Dermis microvascular lymphatic vessel endothelial cell (primary cell): Measurements from ENCODE around the gene CIDEC. TPM values are rescaled to one million over a fixed set of nuclear protein-coding genes. Genes with fewer than 3 reads are reported as not detected.

Experiments used
- DNase-seq, 2 donors: peaks; one replicate each; pipeline versions ENCODE4 v3.0.0 to v3.0.0-alpha.2; 2010; ENCODE audit warnings: low read depth in 2 of 2
- total RNA-seq: library from RNA; depleted of rRNA; stranded (reverse); fragments of >200 nt; gene quantifications from 2 replicates; pipeline ENCODE4 v1.2.1, GENCODE V29; 2014

The CIDEC gene
- not detected in 2 replicates for total RNA-seq

GRCh38 chr3:9879830-9880549, at the start of gene CIDEC:
TSS of gene CIDEC (minus strand) at chr3:9880253. CDS start at chr3:9878486, 1,767 bp downstream.
- no peak for DNase-seq

- no peak for DNase-seq
These were observed 48.1 kb upstream of the CIDEC start for GRCh38 chr3:9928158-9928557.

- DNase-seq: no peak
These were observed 38.4 kb upstream of the CIDEC start for GRCh38 chr3:9918261-9919038.

- DNase-seq: no peak
These were observed 37.8 kb upstream of the CIDEC start for GRCh38 chr3:9917820-9918219.

- peak; percentile 39 to 80 for DNase-seq
These were observed 37.0 kb upstream of the CIDEC start, which contains the start of gene IL17RC for GRCh38 chr3:9916734-9917680. TSS of gene IL17RC (plus strand) at chr3:9917098. CDS start at chr3:9917316, 218 bp downstream.

GRCh38 chr3:9916346-9916733, 36.3 kb upstream of the CIDEC start:
- no peak for DNase-seq

- peak in 1 of 2 donors; percentile 70 for DNase-seq
These were observed 35.4 kb upstream of the CIDEC start for GRCh38 chr3:9915254-9916141.

- no peak for DNase-seq
These were observed 34.7 kb upstream of the CIDEC start for GRCh38 chr3:9914559-9915253.

GRCh38 chr3:9914011-9914410, 34.0 kb upstream of the CIDEC start:
- no peak for DNase-seq

- no peak for DNase-seq
These were observed 33.5 kb upstream of the CIDEC start for GRCh38 chr3:9913601-9914000.

GRCh38 chr3:9912294-9912935, 32.4 kb upstream of the CIDEC start:
- DNase-seq: no peak

GRCh38 chr3:9911863-9912262, 31.8 kb upstream of the CIDEC start:
- no peak for DNase-seq

GRCh38 chr3:9909221-9910013, 29.4 kb upstream of the CIDEC start:
- DNase-seq: no peak

GRCh38 chr3:9908286-9908685, 28.2 kb upstream of the CIDEC start:
- no peak for DNase-seq

GRCh38 chr3:9906480-9906879, 26.4 kb upstream of the CIDEC start:
- DNase-seq: no peak

GRCh38 chr3:9903904-9904303, 23.9 kb upstream of the CIDEC start:
- DNase-seq: no peak

GRCh38 chr3:9903238-9903624, 23.2 kb upstream of the CIDEC start:
- DNase-seq: peak in 1 of 2 donors; percentile 39

- no peak for DNase-seq
These were observed 22.6 kb upstream of the CIDEC start, which contains the start of gene IL17RE for GRCh38 chr3:9902372-9903237. TSS of gene IL17RE (plus strand) at chr3:9902848. CDS start at chr3:9902933, 85 bp downstream.
